COR-L47 (cell line): ENCODE results near the gene COX8A.
"Not testable (repeated sequence)": the region's sequence is repeated elsewhere in the genome, so short reads cannot be mapped to it uniquely, and the experiment has no call there.

Experiments
- DNase-seq: peaks from one replicate; lab custom pipeline; 2025; lab: John Stamatoyannopoulos, UW

Gene COX8A

GRCh38 chr11:63974259-63975143 lies at the start of gene COX8A:
TSS of gene COX8A (plus strand) at chr11:63974620. CDS start at chr11:63974681, 61 bp downstream.
- peak; percentile 100 for DNase-seq

- no peak for DNase-seq
These were observed 44.8 kb upstream of the COX8A start for GRCh38 chr11:63929616-63930015.

- DNase-seq: no peak
These were observed 43.4 kb upstream of the COX8A start for GRCh38 chr11:63931045-63931444.

GRCh38 chr11:63931876-63932275 lies 42.5 kb upstream of the COX8A start:
- no peak for DNase-seq

GRCh38 chr11:63933459-63933858 lies 41.0 kb upstream of the COX8A start:
- DNase-seq: no peak

- peak; percentile 52 for DNase-seq
These were observed 36.5 kb upstream of the COX8A start for GRCh38 chr11:63937713-63938478.

GRCh38 chr11:63938479-63939396 lies 35.7 kb upstream of the COX8A start, which contains the start of gene NAA40:
TSS of gene NAA40 (plus strand) at chr11:63939002. CDS start at chr11:63939097, 95 bp downstream.
- peak; percentile 97 for DNase-seq

GRCh38 chr11:63939397-63939891 lies 35.0 kb upstream of the COX8A start:
- no peak for DNase-seq

GRCh38 chr11:63940786-63941185 lies 33.6 kb upstream of the COX8A start:
- no peak for DNase-seq

- no peak for DNase-seq
These were observed 32.5 kb upstream of the COX8A start for GRCh38 chr11:63941901-63942300.

GRCh38 chr11:63942803-63943202 lies 31.6 kb upstream of the COX8A start:
- DNase-seq: no peak

GRCh38 chr11:63944987-63945386 lies 29.4 kb upstream of the COX8A start:
- DNase-seq: no peak

- peak; percentile 59 for DNase-seq
These were observed 28.8 kb upstream of the COX8A start for GRCh38 chr11:63945477-63946163.

- no peak for DNase-seq
These were observed 22.5 kb upstream of the COX8A start for GRCh38 chr11:63951779-63952536.

GRCh38 chr11:63952570-63952969 lies 21.9 kb upstream of the COX8A start:
- no peak for DNase-seq

GRCh38 chr11:63958008-63958407 lies 16.4 kb upstream of the COX8A start:
- no peak for DNase-seq

- DNase-seq: peak; percentile 94
These were observed 12.6 kb upstream of the COX8A start for GRCh38 chr11:63961608-63962412.

- not testable (repeated sequence) for DNase-seq
These were observed 10.5 kb upstream of the COX8A start for GRCh38 chr11:63963895-63964294.

- DNase-seq: no peak
These were observed 8.0 kb upstream of the COX8A start for GRCh38 chr11:63966444-63966843.
